ENCODE measurements around the gene FXYD7.

- TF ChIP-seq CTCF (tag by site-specific recombination; IDR thresholded peaks at IDR 0.05) (no peak), YY1 (tag by site-specific recombination; IDR thresholded peaks at IDR 0.05) (no peak), ZNF488 (tag by site-specific recombination; IDR thresholded peaks at IDR 0.05) (no peak), ZNF138 (tag by site-specific recombination; IDR thresholded peaks at IDR 0.05; ENCODE audit: borderline replicate concordance) (no peak), KLF17 (tag by site-specific recombination; IDR thresholded peaks at IDR 0.05) (no peak), ZNF18 (tag by site-specific recombination; IDR thresholded peaks at IDR 0.05) (no peak)
These were observed 16.6 kb downstream of the FXYD7 start for GRCh38 chr19:35159606-35160005.
